Measurements from ENCODE around the gene TFEB.

Gene TFEB

DNA sequence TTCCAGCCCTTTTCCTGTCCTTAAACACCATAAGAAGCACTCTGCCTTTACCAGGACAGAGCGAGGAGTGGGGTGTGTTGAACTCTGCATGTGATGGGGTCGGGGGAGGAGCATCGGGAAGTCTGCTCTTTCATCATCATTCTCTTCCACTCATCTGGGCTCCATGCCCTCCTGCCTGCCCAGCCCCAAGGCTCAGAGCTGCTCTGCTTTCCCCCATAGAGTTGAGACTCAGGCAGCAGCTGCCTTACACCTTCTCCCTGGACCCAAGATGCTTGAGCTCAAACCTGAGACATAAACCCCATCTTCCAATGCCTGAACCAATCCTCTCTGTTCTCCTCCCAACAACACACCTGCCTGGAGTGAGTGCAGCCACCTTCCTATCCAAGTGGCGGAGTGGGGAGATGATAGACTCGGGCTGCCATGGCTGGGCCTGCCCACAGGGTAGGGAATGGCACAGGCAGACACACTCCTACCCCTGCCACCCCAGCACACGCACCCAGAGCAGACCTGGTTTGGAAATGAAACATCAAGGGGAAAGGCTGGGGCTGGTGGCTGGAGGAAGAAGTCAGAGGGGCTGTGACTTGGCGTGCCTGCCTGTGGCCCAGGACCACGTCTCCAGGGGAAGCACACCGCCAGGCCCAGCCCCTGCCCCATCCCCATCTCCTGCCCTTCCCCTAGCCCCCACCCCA is 28.4 kb downstream of the TFEB start:
- no peaks in the 10 kb centered on the region for H3K9me3 ChIP-seq (ENCODE audit: low read length)
- H3K9ac ChIP-seq (ENCODE audit: low read length), result peak overlapping the region; percentile 27
- H3K36me3 ChIP-seq (ENCODE audit: insufficient read depth, low read length), result no peaks in the 10 kb centered on the region
- H3K4me3 ChIP-seq (ENCODE audit: low read depth in 1 of 2, low read length in 2 of 2), result no peak overlapping the region
- H3K27me3 ChIP-seq (ENCODE audit: control insufficient read depth in 1 of 2, insufficient read depth in 2 of 2, low read length in 2 of 2), result no peaks in the 10 kb centered on the region
- peak overlapping the region; percentile 35 for H3K27ac ChIP-seq (ENCODE audit: low read depth, low read length)
- peaks cover 84% of the 10 kb centered on the region for H3K4me1 ChIP-seq (ENCODE audit: insufficient read depth, low read length)

DNA sequence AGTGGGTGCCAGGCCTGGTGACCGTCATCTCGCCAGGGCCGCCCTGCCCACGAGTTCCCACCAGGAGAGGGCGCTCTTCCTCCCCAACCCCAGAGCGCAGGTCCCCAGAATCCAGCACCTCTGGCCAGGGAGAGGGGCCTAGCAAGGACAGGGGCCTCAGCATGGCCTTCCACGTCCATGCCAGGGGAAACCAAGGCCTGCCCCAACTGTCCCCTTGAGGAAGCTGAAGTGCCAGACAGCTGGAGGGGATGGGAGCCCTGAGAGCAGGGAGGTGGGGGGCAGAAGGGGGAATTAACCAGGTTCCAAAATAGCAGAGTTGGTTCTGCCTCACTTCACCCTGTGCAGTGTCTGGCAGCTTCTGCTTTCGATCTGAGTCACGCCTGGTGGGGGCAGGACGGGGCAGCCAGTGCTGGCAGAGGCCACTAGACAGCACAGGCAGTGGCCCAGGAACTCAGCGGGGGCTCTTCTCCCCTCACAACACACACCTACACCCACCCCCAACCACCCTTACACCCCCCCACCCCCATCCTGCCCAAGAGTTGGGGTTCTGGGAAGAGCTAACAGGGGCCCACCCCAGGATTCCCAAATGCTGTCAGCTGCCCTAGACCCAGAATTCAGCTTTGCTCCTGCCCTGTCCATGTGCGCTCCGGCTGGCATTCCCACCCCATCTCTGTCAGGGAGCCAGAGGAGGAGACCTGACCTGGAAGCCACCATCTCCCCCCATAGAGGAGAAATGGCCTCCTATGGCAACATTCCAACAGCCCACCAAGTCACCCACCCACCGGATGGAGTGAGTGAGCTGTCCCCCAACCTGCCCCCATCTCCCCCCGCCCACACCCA is 29.2 kb downstream of the TFEB start:
- no peaks in the 10 kb centered on the region for H3K9me3 ChIP-seq (ENCODE audit: low read length)
- H3K4me1 ChIP-seq (ENCODE audit: insufficient read depth, low read length), result peaks cover 76% of the 10 kb centered on the region
- no peaks in the 10 kb centered on the region for H3K36me3 ChIP-seq (ENCODE audit: insufficient read depth, low read length)
- H3K4me3 ChIP-seq (ENCODE audit: low read depth in 1 of 2, low read length in 2 of 2), result peak overlapping the region in 1 of 2 donors; percentile 28
- no peaks in the 10 kb centered on the region for H3K27me3 ChIP-seq (ENCODE audit: control insufficient read depth in 1 of 2, insufficient read depth in 2 of 2, low read length in 2 of 2)
- peak overlapping the region; percentile 60 for H3K9ac ChIP-seq (ENCODE audit: low read length)
- H3K27ac ChIP-seq (ENCODE audit: low read depth, low read length), result peak overlapping the region; percentile 89

DNA sequence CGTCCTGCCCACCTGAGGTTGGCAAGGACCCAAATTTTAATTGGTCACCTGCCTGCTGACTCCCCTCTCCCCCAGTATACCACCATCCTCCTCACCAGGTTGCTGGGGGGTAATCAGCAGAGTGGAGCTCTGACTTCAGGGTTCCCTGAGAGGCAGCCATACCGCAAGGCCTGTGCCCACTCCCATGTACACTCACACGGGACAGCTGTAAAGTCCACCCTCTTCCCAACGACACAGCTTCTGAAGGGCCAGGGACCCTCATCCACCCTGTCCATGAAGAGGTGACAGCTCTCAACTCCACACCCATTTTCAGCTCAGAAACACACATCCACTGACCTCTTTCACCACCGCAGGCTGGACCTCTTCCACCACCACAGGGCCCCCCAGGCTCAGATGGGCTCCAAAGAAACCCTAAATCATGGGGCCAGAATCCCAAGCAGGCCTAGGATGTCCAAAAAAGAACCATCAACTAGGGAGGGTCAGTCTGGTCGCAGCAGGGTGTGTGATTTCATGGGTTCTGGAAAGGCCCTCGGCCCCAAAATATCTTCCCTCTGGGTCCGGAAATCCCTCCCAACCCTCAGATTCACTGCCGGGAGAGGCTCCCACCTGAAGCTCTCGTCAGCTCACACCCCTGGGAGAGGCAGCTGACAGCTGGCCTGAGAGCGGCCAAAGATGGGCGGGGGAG is 30.0 kb downstream of the TFEB start:
- Histone ChIP-seq H3K27me3 (ENCODE audit: control insufficient read depth in 1 of 2, insufficient read depth in 2 of 2, low read length in 2 of 2) (no peaks in the 10 kb centered on the region), H3K9ac (ENCODE audit: low read length) (peak overlapping the region; percentile 60), H3K27ac (ENCODE audit: low read depth, low read length) (peak overlapping the region; percentile 89), H3K4me1 (ENCODE audit: insufficient read depth, low read length) (peaks cover 68% of the 10 kb centered on the region), H3K9me3 (ENCODE audit: low read length) (no peaks in the 10 kb centered on the region), H3K36me3 (ENCODE audit: insufficient read depth, low read length) (no peaks in the 10 kb centered on the region), H3K4me3 (ENCODE audit: low read depth in 1 of 2, low read length in 2 of 2) (peak overlapping the region in 1 of 2 donors; percentile 28)

DNA sequence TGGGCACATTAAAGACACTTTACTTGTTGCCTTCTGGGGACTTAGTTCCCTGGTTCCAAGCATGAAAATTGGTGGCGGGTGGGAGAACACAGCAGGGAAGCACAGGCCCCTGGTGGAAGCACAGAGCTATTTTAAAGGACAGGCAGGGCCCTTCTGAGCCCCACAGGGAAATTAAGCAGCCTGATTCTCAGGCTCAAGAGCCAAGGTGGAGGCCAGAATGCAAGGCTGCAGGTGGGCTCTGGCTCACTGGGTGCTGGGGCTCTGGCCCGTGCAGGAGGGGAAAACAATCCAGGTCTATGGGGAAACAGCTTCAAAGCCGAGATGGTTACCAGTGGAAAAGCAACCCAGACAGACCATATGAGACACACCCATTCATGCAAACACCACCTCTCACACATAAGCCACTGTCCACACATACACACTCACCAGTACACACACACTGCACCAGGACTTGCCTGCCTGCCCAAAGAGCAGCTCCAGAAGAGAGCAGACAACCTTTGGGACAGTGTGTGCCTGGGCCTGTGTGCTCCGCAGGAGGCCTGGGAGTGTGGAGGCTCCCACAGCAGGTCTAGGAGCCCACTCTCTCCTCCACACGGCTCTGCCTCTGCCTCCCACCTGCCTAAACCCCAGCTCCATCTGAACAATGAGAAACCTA is 30.6 kb downstream of the TFEB start:
- Histone ChIP-seq H3K9ac (ENCODE audit: low read length) (peak overlapping the region; percentile 60), H3K27me3 (ENCODE audit: control insufficient read depth in 1 of 2, insufficient read depth in 2 of 2, low read length in 2 of 2) (no peaks in the 10 kb centered on the region), H3K27ac (ENCODE audit: low read depth, low read length) (peak overlapping the region; percentile 89), H3K4me3 (ENCODE audit: low read depth in 1 of 2, low read length in 2 of 2) (no peak overlapping the region), H3K9me3 (ENCODE audit: low read length) (no peaks in the 10 kb centered on the region), H3K4me1 (ENCODE audit: insufficient read depth, low read length) (peaks cover 64% of the 10 kb centered on the region), H3K36me3 (ENCODE audit: insufficient read depth, low read length) (no peaks in the 10 kb centered on the region)

DNA sequence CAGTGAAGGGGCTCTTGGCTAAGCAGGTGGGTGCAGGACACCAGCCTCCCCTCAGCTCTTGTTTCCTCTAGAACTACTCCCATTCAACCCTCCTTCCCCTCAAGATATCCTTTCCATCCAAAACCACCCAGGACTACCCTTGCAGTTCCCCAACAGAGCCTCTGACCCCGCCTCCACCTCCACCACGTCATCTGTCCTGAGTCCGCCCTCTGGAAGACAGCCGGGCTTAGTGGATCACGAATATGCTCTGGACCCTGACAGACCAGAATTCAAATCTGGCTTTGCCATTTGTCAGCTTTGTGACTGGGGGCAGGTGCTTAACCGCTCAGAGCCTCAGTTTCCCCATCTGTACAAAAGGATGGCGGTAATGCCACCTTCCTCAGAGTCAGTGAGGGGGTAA is 31.4 kb downstream of the TFEB start:
- peaks cover 68% of the 10 kb centered on the region for H3K4me1 ChIP-seq (ENCODE audit: insufficient read depth, low read length)
- no peak overlapping the region for H3K4me3 ChIP-seq (ENCODE audit: low read depth in 1 of 2, low read length in 2 of 2)
- no peak overlapping the region for H3K27ac ChIP-seq (ENCODE audit: low read depth, low read length)
- H3K27me3 ChIP-seq (ENCODE audit: control insufficient read depth in 1 of 2, insufficient read depth in 2 of 2, low read length in 2 of 2), result no peaks in the 10 kb centered on the region
- H3K9me3 ChIP-seq (ENCODE audit: low read length), result no peaks in the 10 kb centered on the region
- no peaks in the 10 kb centered on the region for H3K36me3 ChIP-seq (ENCODE audit: insufficient read depth, low read length)
- no peak overlapping the region for H3K9ac ChIP-seq (ENCODE audit: low read length)

DNA sequence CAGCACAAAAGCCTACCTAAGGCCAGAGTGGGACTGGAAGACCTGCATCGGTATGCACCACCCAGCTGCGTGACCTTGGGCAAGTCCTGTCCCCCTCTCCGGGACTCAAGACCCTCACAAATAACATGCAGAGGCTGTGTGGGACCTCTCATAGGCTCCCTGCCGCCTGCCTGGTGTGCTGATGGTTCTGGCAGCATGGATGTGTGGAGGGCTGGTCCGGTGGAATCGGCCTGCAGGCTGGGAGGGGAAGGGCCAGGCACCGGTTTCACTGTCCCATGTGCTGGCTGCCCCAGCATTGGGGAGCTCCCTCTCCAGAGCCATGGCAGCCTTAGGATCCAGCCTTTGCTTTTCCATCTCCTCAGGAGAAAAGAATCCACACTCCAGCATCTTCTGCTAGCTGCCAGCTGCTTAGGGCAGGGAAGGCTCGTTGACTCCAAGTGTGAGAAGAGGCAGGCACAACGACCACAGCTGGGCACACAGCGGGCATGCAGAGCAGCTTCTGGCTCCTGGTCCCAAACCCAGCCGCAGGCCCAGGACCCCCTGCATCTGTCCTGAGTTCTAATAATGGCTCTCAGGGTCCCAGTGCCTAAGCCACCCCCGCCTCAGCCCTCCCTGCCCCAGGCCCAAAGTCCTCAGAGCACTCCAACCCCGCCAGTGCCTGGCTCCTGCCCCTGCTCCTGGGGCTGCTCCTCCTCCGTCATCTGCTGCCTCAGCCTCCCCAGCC is 32.5 kb downstream of the TFEB start:
- H3K4me1 ChIP-seq (ENCODE audit: insufficient read depth, low read length), result peaks cover 66% of the 10 kb centered on the region
- H3K9ac ChIP-seq (ENCODE audit: low read length), result no peak overlapping the region
- H3K27ac ChIP-seq (ENCODE audit: low read depth, low read length), result peak overlapping the region; percentile 13
- H3K27me3 ChIP-seq (ENCODE audit: control insufficient read depth in 1 of 2, insufficient read depth in 2 of 2, low read length in 2 of 2), result no peaks in the 10 kb centered on the region
- no peaks in the 10 kb centered on the region for H3K36me3 ChIP-seq (ENCODE audit: insufficient read depth, low read length)
- H3K4me3 ChIP-seq (ENCODE audit: low read depth in 1 of 2, low read length in 2 of 2), result no peak overlapping the region
- H3K9me3 ChIP-seq (ENCODE audit: low read length), result no peaks in the 10 kb centered on the region

DNA sequence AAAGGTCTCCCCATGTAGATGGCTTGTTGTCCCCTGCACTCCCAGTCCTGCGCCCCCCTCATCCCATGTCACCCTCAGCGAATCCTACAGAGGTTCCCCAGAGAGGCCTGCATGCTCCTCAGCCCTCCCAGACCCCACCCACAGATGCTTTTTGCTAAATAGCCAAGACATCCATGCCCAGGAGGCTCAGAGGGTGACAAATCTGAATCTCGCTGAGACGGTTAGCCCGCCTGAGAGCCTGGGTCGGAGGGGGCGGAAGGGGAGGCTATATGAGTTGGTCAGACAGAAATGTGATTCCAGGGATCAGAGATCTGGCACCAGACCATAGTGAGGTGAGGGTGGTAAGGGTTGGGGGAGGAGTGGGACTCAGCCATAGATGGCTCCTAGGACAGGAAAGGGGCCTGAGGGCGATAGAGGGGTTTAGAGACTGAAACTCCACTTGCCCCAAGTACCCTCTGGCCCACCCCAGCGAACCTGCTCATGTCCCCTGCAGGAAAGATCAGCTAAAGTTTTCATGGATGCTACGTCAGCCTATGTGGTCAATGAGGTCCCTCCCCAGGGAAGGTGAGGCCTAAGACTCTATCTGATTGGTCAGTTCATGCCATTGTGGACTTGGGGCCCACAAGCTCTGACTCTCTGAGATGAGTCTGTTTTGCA is 33.2 kb downstream of the TFEB start:
- H3K27ac ChIP-seq (ENCODE audit: low read depth, low read length), result peak overlapping the region; percentile 13
- no peaks in the 10 kb centered on the region for H3K9me3 ChIP-seq (ENCODE audit: low read length)
- no peaks in the 10 kb centered on the region for H3K27me3 ChIP-seq (ENCODE audit: control insufficient read depth in 1 of 2, insufficient read depth in 2 of 2, low read length in 2 of 2)
- peaks cover 62% of the 10 kb centered on the region for H3K4me1 ChIP-seq (ENCODE audit: insufficient read depth, low read length)
- no peak overlapping the region for H3K4me3 ChIP-seq (ENCODE audit: low read depth in 1 of 2, low read length in 2 of 2)
- no peaks in the 10 kb centered on the region for H3K36me3 ChIP-seq (ENCODE audit: insufficient read depth, low read length)
- H3K9ac ChIP-seq (ENCODE audit: low read length), result no peak overlapping the region

DNA sequence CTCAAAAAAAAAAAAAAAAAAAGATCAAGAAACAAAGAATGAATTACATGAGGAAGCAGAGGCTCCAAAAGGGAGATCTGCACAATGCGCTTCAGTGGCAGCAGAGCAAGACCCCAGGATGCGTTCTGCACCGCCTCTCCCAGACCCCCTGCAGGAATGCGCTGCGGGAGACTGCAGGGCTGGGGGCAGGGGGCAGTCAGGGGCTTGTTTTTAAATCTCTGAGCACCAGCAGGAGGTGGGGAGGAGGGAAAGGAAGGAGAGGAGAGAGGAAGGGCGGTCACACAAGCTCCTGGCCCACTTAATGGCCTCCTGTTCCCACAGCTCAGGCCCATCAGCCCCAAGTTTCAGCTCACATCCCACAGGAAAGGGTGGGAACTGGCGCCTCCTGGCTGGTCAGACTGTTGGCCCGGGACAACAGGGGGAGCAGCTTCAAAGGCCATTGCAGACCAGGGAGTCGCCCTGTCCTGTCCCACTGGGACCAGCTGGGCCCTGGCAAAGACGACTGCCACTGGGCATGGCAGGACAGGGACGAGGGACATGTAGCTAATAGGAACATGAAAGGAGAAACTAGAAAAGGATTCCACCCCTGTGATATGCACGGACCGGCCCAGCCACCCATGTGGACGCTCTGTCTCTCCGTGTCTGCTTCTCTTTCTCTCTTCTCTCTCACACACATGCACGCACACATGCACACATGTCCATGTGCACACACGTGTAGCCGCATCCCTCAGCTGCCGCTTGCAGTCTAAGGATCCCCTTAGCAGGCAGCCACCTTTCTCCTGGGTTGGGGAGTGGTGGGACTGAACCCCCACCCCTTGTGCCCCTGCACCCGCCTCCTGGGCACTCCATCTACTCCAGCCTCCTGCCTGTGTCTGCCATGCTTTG is 34.7 kb downstream of the TFEB start:
- Histone ChIP-seq H3K9me3 (ENCODE audit: low read length) (no peaks in the 10 kb centered on the region), H3K27ac (ENCODE audit: low read depth, low read length) (no peak overlapping the region), H3K36me3 (ENCODE audit: insufficient read depth, low read length) (no peaks in the 10 kb centered on the region), H3K4me3 (ENCODE audit: low read depth in 1 of 2, low read length in 2 of 2) (no peak overlapping the region), H3K4me1 (ENCODE audit: insufficient read depth, low read length) (peaks cover 46% of the 10 kb centered on the region), H3K9ac (ENCODE audit: low read length) (no peak overlapping the region), H3K27me3 (ENCODE audit: control insufficient read depth in 1 of 2, insufficient read depth in 2 of 2, low read length in 2 of 2) (no peaks in the 10 kb centered on the region)

DNA sequence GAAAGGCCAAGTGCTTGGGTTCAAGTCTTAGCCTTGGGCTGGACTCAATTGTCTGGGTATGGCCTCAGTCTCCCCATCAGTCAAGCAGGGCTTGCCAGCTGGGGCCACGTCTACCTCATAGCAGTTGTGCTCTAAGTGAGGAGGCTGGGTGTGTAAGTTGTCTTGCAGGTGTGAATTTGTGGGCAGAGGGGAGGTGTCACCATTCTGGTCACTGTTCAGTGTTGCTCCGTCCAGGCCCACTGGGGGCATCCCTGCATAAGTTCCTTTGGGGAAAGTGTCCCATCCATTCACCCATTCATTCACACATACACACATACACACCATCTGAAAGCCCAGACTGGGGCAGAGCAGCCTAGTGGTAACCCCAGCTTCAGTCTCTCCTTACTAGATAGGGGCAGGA is 36.3 kb downstream of the TFEB start:
- no peak overlapping the region for H3K9ac ChIP-seq (ENCODE audit: low read length)
- H3K4me3 ChIP-seq (ENCODE audit: low read depth in 1 of 2, low read length in 2 of 2), result no peak overlapping the region
- H3K27me3 ChIP-seq (ENCODE audit: control insufficient read depth in 1 of 2, insufficient read depth in 2 of 2, low read length in 2 of 2), result no peaks in the 10 kb centered on the region
- peak overlapping the region; percentile 7 for H3K27ac ChIP-seq (ENCODE audit: low read depth, low read length)
- no peaks in the 10 kb centered on the region for H3K9me3 ChIP-seq (ENCODE audit: low read length)
- H3K4me1 ChIP-seq (ENCODE audit: insufficient read depth, low read length), result peaks cover 30% of the 10 kb centered on the region
- no peaks in the 10 kb centered on the region for H3K36me3 ChIP-seq (ENCODE audit: insufficient read depth, low read length)

All from muscle layer of colon (tissue), 2 donors.